HL-60 (cell line): ENCODE measurements around the gene P2RX5.

ENCODE experiments used
- DNase-seq, 2 experiments: peaks; one replicate each; pipeline ENCODE4 v3.0.0-alpha.2; 2010 to 2020; ENCODE audit warnings: low read depth in 1 of 2, low spot score in 1 of 2
- H3K27ac ChIP-seq: fragments of 250-450 bp; sonication (Bioruptor Pico); replicated peaks from 2 replicates; pipeline ENCODE4 v1.5.1; 2020; ENCODE audit warnings: mild to moderate bottlenecking, moderate library complexity
- H3K27me3 ChIP-seq: fragments of 250-450 bp; sonication (Bioruptor Pico); 2 replicates; pipeline ENCODE4 v1.5.1; 2021; ENCODE audit warnings: mild to moderate bottlenecking, moderate library complexity; ENCODE audit not compliant: insufficient read depth, poor library complexity, severe bottlenecking
- H3K4me3 ChIP-seq: replicated peaks from 2 replicates; pipeline ENCODE4 v1.5.1; 2011; ENCODE audit warnings: mild to moderate bottlenecking, control low read depth, low read length; ENCODE audit not compliant: insufficient read depth
- CTCF ChIP-seq: IDR thresholded peaks from one replicate; pipeline ENCODE4 v1.5.1; 2011; ENCODE audit warnings: low read length, control low read depth, inconsistent platforms; ENCODE audit not compliant: insufficient read depth
- GABPA ChIP-seq: IDR thresholded peaks from 2 replicates; pipeline ENCODE4 v1.6.1; 2012; ENCODE audit warnings: low read depth
- POLR2AphosphoS5 ChIP-seq: IDR thresholded peaks from 2 replicates; pipeline ENCODE4 v1.6.1; 2012; ENCODE audit warnings: low read depth
- REST ChIP-seq: IDR thresholded peaks from 2 replicates; pipeline ENCODE4 v1.6.1; 2012; ENCODE audit warnings: low read depth; ENCODE audit not compliant: insufficient replicate concordance
- SPI1 ChIP-seq: IDR thresholded peaks from 2 replicates; pipeline ENCODE4 v1.6.1; 2012; ENCODE audit warnings: low read depth, mild to moderate bottlenecking, borderline replicate concordance

Gene P2RX5

GRCh38 chr17:3668279-3669084 lies 27.5 kb downstream of the P2RX5 start, which contains the start of the genes EMC6 and TAX1BP3:
Gene EMC6 (plus strand): TSS chr17:3668812. CDS start chr17:3669147, 335 bp downstream.
Gene TAX1BP3 (minus strand): TSS chr17:3668578. CDS start chr17:3668526, 52 bp downstream.
- TF ChIP-seq POLR2AphosphoS5: peak; percentile 32; the same call in 1 of the 2 replicates
- TF ChIP-seq REST: peak; percentile 40
- no peak for TF ChIP-seq CTCF
- no peak for TF ChIP-seq GABPA
- peak; percentile 60 to 89 for DNase-seq

GRCh38 chr17:3667366-3668278 lies 28.3 kb downstream of the P2RX5 start:
- Histone ChIP-seq H3K27ac (peak overlapping the region; percentile 30; the same call in 1 of the 2 replicates), H3K27me3 (no peaks in the 10 kb centered on the region), H3K4me3 (peak overlapping the region; percentile 66)
- DNase-seq: peak in 1 of 2 experiments; percentile 4
- TF ChIP-seq POLR2AphosphoS5: no peak
- no peak for TF ChIP-seq CTCF
- TF ChIP-seq GABPA: no peak
- no peak for TF ChIP-seq SPI1
- TF ChIP-seq REST: no peak

More at GRCh38 chr17:3668279-3669084, 27.5 kb downstream of the P2RX5 start, which contains the start of the genes EMC6 and TAX1BP3:
- no peaks in the 10 kb centered on the region for H3K27me3 ChIP-seq
- H3K4me3 ChIP-seq: peak within 1 kb of the TSS; percentile 90
- H3K27ac ChIP-seq: peak within 1 kb of the TSS; percentile 85

GRCh38 chr17:3666516-3666915 lies 29.4 kb downstream of the P2RX5 start:
- Histone ChIP-seq H3K4me3 (no peak overlapping the region), H3K27ac (no peak overlapping the region), H3K27me3 (no peaks in the 10 kb centered on the region)
- no peak for DNase-seq
- no peak for TF ChIP-seq SPI1
- TF ChIP-seq CTCF: no peak
- no peak for TF ChIP-seq POLR2AphosphoS5
- no peak for TF ChIP-seq REST
- TF ChIP-seq GABPA: no peak
